IPS-20b (cell line): ENCODE measurements around the gene RPTOR.
A peak's percentile ranks its signal among the peaks of the same experiment; 100 is the strongest.

ENCODE experiments used
- H3K27ac ChIP-seq: one replicate; pipeline ENCODE4 v1.5.1; 2013; ENCODE audit warnings: low read length
- H3K27me3 ChIP-seq: 2 replicates; pipeline ENCODE4 v1.6.1; 2013; ENCODE audit warnings: mild to moderate bottlenecking, low read length, inconsistent platforms; ENCODE audit not compliant: insufficient read depth
- H3K36me3 ChIP-seq: 2 replicates; pipeline ENCODE4 v1.6.1; 2013; ENCODE audit warnings: low read depth, mild to moderate bottlenecking, inconsistent platforms, low read length, moderate library complexity; ENCODE audit not compliant: insufficient read depth
- H3K4me1 ChIP-seq: 2 replicates; pipeline ENCODE4 v1.6.1; 2013; ENCODE audit warnings: mild to moderate bottlenecking, control low read depth, inconsistent platforms, low read length, moderate library complexity; ENCODE audit not compliant: insufficient read depth
- H3K4me3 ChIP-seq: 2 replicates; pipeline ENCODE4 v1.5.1; 2013; ENCODE audit warnings: mild to moderate bottlenecking, low read length, inconsistent platforms
- H3K9ac ChIP-seq: 2 replicates; pipeline ENCODE4 v1.6.1; 2013; ENCODE audit warnings: low read depth, mild to moderate bottlenecking, inconsistent platforms, low read length, moderate library complexity
- H3K9me3 ChIP-seq: 2 replicates; pipeline ENCODE4 v1.6.1; 2013; ENCODE audit warnings: mild to moderate bottlenecking, low read depth, low read length, inconsistent platforms; ENCODE audit not compliant: insufficient read depth

RPTOR gene, protein sequence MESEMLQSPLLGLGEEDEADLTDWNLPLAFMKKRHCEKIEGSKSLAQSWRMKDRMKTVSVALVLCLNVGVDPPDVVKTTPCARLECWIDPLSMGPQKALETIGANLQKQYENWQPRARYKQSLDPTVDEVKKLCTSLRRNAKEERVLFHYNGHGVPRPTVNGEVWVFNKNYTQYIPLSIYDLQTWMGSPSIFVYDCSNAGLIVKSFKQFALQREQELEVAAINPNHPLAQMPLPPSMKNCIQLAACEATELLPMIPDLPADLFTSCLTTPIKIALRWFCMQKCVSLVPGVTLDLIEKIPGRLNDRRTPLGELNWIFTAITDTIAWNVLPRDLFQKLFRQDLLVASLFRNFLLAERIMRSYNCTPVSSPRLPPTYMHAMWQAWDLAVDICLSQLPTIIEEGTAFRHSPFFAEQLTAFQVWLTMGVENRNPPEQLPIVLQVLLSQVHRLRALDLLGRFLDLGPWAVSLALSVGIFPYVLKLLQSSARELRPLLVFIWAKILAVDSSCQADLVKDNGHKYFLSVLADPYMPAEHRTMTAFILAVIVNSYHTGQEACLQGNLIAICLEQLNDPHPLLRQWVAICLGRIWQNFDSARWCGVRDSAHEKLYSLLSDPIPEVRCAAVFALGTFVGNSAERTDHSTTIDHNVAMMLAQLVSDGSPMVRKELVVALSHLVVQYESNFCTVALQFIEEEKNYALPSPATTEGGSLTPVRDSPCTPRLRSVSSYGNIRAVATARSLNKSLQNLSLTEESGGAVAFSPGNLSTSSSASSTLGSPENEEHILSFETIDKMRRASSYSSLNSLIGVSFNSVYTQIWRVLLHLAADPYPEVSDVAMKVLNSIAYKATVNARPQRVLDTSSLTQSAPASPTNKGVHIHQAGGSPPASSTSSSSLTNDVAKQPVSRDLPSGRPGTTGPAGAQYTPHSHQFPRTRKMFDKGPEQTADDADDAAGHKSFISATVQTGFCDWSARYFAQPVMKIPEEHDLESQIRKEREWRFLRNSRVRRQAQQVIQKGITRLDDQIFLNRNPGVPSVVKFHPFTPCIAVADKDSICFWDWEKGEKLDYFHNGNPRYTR (N-terminal part only)

DNA sequence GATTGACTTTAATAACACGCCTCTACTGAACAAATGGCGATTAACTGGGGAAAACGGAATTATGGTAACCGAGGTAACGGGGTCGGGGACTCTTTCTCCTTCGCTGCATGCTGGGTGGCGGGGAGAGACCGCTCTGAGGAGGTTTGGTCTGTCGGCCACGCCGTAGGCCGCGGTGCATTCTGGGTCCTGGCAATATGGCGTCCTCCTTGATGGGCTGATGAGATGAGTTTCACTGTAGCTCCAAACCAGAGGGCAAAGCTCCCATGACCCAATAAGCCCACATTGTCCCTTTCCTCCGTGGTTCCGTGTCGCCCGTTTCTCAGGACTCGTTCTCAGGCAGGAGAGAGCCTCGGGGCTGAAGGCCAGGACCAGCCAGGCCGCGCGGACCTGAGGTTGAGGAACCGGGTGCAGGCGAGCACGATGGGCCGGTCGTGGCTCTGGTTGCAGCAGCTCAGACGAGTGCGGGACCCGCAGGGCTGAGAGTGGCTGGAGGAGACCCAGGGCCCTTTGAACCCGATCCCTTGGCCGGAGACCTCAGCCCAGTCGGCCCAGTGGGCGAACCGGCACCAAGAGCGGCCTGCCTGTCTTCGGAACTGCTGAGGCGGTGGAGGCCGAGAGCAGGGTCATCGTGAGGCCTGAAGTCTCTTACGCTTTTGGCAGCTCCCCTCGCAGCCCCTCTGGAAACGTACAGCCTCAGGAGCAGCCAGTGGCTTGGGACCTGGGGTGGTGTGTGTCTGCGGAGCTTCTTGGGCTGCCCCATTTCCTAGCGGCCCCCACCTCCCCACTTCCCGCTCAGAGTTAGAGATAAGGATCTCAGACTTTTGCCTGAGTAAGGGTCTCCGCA is at the start of gene RPTOR:
RPTOR (plus strand) TSS at position 184 of the 844 bp plus-strand sequence. CDS start 792 bp downstream, outside the sequence.
- H3K27me3 ChIP-seq, result 0 out of 2 replicates have a peak, but pooled peaks cover 11% of the 10 kb centered on the region
- peak within 1 kb of the TSS; percentile 60 for H3K27ac ChIP-seq
- H3K36me3 ChIP-seq, result no peaks in the 10 kb centered on the region
- no peaks in the 10 kb centered on the region for H3K9me3 ChIP-seq
- H3K9ac ChIP-seq, result peak within 1 kb of the TSS; percentile 98
- peaks cover 7% of the 10 kb centered on the region; the same call in 1 of the 2 replicates for H3K4me1 ChIP-seq
- H3K4me3 ChIP-seq, result peak within 1 kb of the TSS; percentile 87

DNA sequence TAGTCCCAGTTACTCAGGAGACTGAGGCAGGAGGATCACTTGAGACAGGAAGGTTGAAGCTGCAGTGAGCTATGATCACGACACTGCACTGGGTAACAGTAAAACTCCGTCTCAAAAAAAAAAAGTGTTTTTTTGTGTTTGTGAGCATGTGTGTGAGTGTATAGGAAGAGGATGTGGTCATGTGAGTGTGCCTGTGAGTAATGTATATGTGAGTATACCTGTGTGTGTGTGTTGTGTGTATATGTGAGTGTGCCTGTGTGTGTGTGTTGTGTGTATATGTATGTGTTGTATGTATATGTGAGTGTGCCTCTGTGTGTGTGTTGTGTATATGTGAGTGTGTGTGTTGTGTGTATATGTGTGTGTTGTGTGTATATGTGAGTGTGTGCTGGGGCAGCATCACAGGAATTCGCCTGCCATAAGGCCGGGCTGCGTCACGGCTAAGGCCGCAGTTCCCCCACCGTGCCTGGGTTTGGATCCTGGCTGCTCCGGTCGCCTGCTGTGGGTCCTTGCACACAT is 46.9 kb upstream of the RPTOR start:
- Histone ChIP-seq H3K4me3 (no peak overlapping the region), H3K9me3 (no peaks in the 10 kb centered on the region), H3K36me3 (no peaks in the 10 kb centered on the region), H3K9ac (no peak overlapping the region), H3K27me3 (peaks cover 19% of the 10 kb centered on the region), H3K27ac (no peak overlapping the region), H3K4me1 (0 out of 2 replicates have a peak, but pooled peaks cover 3% of the 10 kb centered on the region)

DNA sequence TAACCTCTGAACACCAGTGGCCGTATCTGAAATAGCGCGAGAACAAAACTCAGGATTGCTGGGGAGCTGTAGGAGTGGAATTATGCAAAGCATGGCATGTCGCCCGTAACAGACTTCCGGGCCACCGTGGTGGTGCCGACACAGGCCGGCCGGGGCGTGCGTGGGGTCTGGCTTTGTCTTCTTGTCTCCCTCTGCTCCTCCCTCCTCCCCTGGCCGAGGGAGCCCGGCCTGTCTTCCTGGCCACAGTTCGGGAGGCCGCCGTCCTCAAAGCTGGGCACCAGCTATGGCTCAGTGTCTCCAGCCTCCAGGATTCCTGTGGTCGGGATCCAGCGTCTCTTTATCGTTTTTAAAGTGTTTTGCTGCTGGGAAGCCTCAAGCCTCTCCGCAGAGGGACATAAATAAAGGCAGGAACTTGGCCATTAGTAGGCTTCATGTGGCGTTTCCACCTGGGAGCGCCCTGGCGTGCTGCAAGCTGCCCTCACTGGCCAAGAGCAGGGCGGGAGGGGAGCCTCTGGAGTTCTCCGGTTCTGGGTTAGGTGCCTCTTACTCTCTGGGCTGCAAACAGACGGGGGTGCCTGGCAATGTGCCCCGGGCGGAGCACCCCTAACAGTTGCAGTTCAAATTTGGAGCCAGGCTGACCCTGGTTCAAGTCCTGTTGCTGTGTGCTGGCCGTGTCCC is 46.3 kb upstream of the RPTOR start:
- H3K27ac ChIP-seq, result no peak overlapping the region
- H3K4me1 ChIP-seq, result no peaks in the 10 kb centered on the region
- H3K27me3 ChIP-seq, result peaks cover 19% of the 10 kb centered on the region
- H3K9me3 ChIP-seq, result no peaks in the 10 kb centered on the region
- H3K4me3 ChIP-seq, result no peak overlapping the region
- no peaks in the 10 kb centered on the region for H3K36me3 ChIP-seq
- no peak overlapping the region for H3K9ac ChIP-seq

DNA sequence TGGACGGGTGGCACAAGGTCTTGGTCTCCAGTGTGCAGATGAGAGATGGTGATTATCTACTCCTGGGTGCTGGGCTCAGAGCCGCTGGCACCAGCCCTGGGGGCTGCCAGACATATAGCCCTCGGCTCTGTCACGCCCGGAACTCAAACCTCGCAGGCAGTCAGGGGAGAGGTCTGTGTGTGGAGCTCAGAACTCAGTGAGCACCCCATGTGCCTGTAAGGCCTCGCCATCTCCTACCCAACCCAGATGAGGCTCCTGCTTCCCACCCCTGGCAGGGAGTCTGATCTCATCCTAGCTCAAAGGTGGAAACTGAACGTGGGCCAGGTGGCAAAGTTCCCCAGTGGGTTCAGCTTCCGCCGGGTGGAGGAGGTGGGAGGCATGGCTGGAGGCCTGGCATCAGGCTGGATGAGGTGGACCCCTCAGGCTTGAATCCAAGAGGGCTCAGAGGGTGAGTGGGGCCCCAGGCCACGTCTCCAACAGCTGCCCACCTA is 45.7 kb upstream of the RPTOR start:
- Histone ChIP-seq H3K4me3 (no peak overlapping the region), H3K4me1 (no peaks in the 10 kb centered on the region), H3K27ac (no peak overlapping the region), H3K36me3 (no peaks in the 10 kb centered on the region), H3K9me3 (no peaks in the 10 kb centered on the region), H3K9ac (no peak overlapping the region), H3K27me3 (peaks cover 20% of the 10 kb centered on the region)

DNA sequence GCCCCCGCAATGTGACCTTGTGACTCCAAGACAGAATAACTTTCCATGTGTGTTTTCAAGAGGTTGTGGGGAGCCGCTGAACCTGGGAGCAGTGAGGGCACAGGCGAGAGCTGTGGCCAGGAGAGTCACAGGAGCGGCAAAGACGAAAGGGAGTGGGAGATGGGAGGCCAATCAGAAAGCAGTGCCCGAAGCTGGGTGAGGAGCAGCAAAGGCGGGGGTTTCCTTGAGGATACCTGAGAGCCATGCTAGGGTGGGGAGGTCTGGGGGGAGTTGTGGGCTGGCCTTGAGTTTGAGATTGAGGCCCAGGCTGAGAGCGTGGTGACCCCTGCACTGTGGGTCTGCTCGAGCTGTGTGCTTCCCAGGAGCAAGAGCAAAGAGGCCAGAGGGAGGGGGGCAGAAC is 45.1 kb upstream of the RPTOR start:
- no peaks in the 10 kb centered on the region for H3K9me3 ChIP-seq
- H3K27ac ChIP-seq, result no peak overlapping the region
- no peak overlapping the region for H3K9ac ChIP-seq
- no peaks in the 10 kb centered on the region for H3K36me3 ChIP-seq
- no peaks in the 10 kb centered on the region for H3K4me1 ChIP-seq
- no peak overlapping the region for H3K4me3 ChIP-seq
- H3K27me3 ChIP-seq, result peaks cover 26% of the 10 kb centered on the region

DNA sequence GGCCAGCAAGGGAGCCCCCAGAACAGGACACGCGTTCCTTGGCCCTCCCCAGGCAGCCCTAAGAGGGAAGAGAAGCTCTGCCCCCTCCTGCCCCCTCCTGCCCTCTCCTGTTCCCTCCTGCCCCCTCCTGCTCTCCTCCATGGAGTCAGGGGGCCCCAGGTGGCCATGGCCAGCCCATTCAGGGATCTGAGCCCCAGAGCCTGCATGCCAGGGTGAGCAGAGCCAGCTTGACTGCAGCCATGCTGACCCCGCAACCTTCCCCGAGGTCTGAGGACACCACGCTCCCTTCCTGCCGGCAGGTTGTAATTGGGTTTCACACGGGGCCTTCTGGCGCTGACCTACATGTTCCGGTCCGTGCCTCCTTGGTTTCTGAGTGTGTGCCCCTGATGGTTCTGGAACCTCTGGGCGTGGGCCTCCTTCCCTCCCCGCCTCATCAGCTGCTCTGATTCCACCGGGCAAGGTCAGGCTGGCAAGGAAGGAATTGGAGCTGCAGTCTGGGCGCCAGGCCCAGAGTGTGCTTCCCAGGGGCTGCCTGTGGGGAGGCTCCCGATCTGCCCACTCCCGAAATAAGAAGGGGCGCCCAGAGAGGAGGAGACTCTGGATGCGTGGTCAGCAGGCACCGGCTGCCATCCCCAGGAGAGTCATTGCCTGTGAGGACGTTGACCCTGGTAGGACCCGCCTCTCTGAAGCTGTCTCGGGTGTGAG is 44.5 kb upstream of the RPTOR start:
- no peak overlapping the region for H3K9ac ChIP-seq
- H3K36me3 ChIP-seq, result no peaks in the 10 kb centered on the region
- H3K27ac ChIP-seq, result no peak overlapping the region
- H3K27me3 ChIP-seq, result peaks cover 28% of the 10 kb centered on the region
- no peak overlapping the region for H3K4me3 ChIP-seq
- H3K9me3 ChIP-seq, result no peaks in the 10 kb centered on the region
- no peaks in the 10 kb centered on the region for H3K4me1 ChIP-seq

DNA sequence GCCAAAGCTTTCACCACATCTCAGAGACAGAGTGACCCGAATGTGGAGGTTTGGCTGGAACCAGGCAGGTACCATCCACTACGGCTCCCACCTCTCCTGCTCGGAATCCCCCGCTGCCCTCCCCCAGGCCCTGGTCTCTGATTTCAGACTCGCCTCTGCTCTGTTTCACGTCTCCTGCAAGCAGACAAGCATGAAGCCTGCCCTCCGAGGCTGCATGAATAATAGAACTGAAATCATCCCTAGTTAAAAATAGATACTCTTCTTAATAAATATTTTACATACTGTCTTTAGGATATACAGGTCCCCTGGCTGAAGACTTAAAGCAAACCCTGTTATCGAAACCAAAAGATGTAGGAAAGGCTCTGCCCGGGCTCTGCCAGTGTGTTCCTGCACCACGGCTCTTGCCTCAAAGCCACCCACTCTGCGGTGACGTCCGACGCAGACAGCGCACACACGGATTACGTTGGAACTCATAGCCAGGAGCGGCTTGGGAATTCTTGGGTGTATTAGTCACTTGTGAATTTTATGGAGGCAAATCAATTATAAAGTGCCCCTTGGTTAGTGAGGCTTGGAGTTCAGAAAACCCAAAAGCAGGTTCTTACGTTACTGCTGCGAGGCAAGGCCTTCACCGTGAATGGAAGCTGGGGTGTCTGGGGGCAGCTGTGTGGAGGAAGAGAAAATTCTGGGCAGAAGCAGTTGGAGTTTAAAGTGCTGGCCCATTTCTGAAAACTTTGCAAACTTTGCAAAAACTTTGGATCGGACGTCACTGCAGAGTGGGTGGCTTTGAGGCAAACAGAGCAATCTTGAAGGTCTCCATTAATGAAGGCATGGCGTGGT is 42.7 kb upstream of the RPTOR start:
- H3K9ac ChIP-seq, result no peak overlapping the region
- no peak overlapping the region for H3K4me3 ChIP-seq
- H3K27me3 ChIP-seq, result peaks cover 24% of the 10 kb centered on the region
- no peak overlapping the region for H3K27ac ChIP-seq
- no peaks in the 10 kb centered on the region for H3K36me3 ChIP-seq
- H3K4me1 ChIP-seq, result no peaks in the 10 kb centered on the region
- H3K9me3 ChIP-seq, result no peaks in the 10 kb centered on the region

DNA sequence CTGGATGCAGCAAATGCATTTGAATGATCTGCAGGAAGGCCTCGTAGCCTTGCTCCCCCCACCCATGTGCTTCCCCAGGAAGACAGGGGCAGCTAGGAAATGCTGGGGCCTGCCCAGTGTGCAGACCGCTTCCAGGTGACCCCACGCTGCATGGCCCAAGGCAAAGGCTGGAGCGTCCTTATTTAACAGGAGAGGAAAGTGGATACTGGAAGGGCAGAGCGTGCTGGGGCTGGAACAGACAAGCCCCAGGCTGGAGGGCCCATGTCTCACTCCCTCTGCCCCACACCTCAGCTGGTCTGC is 42.1 kb upstream of the RPTOR start:
- Histone ChIP-seq H3K4me3 (no peak overlapping the region), H3K27me3 (peaks cover 20% of the 10 kb centered on the region), H3K27ac (no peak overlapping the region), H3K9ac (no peak overlapping the region), H3K4me1 (no peaks in the 10 kb centered on the region), H3K9me3 (no peaks in the 10 kb centered on the region), H3K36me3 (no peaks in the 10 kb centered on the region)

DNA sequence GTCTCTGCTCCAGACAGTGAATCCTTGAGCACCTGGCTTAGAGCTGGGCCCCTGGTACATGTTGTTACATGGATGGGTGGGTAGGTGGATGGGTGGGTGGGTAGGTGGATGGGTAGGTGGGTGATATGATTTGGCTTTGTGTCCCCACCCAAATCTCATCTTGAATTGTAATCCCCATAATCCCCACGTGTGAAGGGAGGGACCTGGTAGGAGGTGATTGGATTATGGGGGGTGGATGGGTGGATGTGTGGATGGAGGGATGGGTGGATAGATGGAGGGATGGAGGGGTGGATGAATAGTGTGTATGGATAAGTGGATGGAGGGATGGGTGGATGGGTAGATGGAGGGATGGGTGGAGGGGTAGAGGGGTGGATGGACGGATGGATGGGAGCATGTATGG is 41.6 kb upstream of the RPTOR start:
- Histone ChIP-seq H3K4me1 (no peaks in the 10 kb centered on the region), H3K27ac (no peak overlapping the region), H3K4me3 (no peak overlapping the region), H3K9me3 (no peaks in the 10 kb centered on the region), H3K27me3 (peaks cover 20% of the 10 kb centered on the region), H3K36me3 (no peaks in the 10 kb centered on the region), H3K9ac (no peak overlapping the region)
